HCT116 (cell line): ENCODE data around the gene LAMTOR3. TPM values are rescaled to one million over a fixed set of nuclear protein-coding genes. Genes with fewer than 3 reads are reported as not detected.

Experiments used
- ATAC-seq: fragments of 200-7000 bp; cut with Tn5 transposase; 2 replicates; pipeline ENCODE4 v1.9.1; 2020; ENCODE audit warnings: mild to moderate bottlenecking, moderate library complexity
- BruUV-seq: library from RNA; stranded (reverse); fragments of 400-500 nt; replicated peaks from 2 replicates; lab custom pipeline; 2021; lab: Mats Ljungman, UMichigan
- CTCF ChIA-PET: fragments of 300-600 bp; sonication (Branson Sonifier 250); formaldehyde crosslinking; loops from one replicate; lab custom pipeline; 2021; ENCODE audit warnings: antibody characterized with exemption; lab: Charles Lee
- POLR2A ChIA-PET: fragments of 300-600, 350-600 bp; sonication (Branson Sonifier 250); formaldehyde crosslinking; loops from one replicate; lab custom pipeline; 2021; ENCODE audit warnings: antibody characterized with exemption; lab: Charles Lee
- RAD21 ChIA-PET, 2 experiments: fragments of 300-600 bp; sonication (Branson Sonifier 250); formaldehyde crosslinking; loops; one replicate each; lab custom pipeline; 2023; ENCODE audit warnings: low total read pairs in 2 of 2; ENCODE audit not compliant: uncharacterized antibody in 2 of 2, unreplicated experiment in 2 of 2, low non-redundant PET in 1 of 2; lab: Charles Lee
- DNase-seq: peaks from one replicate; pipeline ENCODE4 v3.0.0-alpha.2; 2010; ENCODE audit warnings: low read depth, low spot score
- H2AFZ ChIP-seq: fragments of 200-600 bp; shearing (Covaris generic), sonication (generic); 2 replicates; pipeline ENCODE4 v1.6.1; 2017; ENCODE audit warnings: low read depth, mixed run types, mixed read lengths, antibody characterized with exemption, low read length; ENCODE audit not compliant: poor library complexity, severe bottlenecking
- H3K27ac ChIP-seq: 2 replicates; pipeline ENCODE4 v1.5.1; 2012; ENCODE audit warnings: low read depth, low read length
- H3K27me3 ChIP-seq: fragments of 200-600 bp; sonication (generic); 2 replicates; pipeline ENCODE4 v1.6.1; 2016; ENCODE audit warnings: mixed run types, low read length, mixed read lengths; ENCODE audit not compliant: insufficient read depth
- H3K36me3 ChIP-seq, 2 experiments: fragments of 200-500 bp in 1 of 2; fragments of 200-600 bp in 1 of 2; sonication (Bioruptor generic) in 1 of 2; sonication (generic) in 1 of 2; 2 replicates each; pipeline versions ENCODE4 v1.5.1 to v1.6.1; 2014 to 2016; ENCODE audit warnings: low read length in 2 of 2, inconsistent platforms in 1 of 2, mixed read lengths in 1 of 2, mixed run types in 1 of 2; ENCODE audit not compliant: insufficient read depth in 2 of 2, control insufficient read depth in 1 of 2
- H3K4me1 ChIP-seq, 2 experiments: fragments of 200-600 bp in 1 of 2; sonication (generic) in 1 of 2; 2 replicates each; pipeline versions ENCODE4 v1.5.1 to v1.6.1; 2012 to 2017; ENCODE audit warnings: low read length in 2 of 2, inconsistent platforms in 1 of 2, mild to moderate bottlenecking in 1 of 2, mixed read lengths in 1 of 2, mixed run types in 1 of 2, moderate library complexity in 1 of 2; ENCODE audit not compliant: insufficient read depth in 2 of 2, control insufficient read depth in 1 of 2
- H3K4me2 ChIP-seq: fragments of 200-600 bp; sonication (generic); 2 replicates; pipeline ENCODE4 v1.6.1; 2017; ENCODE audit warnings: mixed run types, low read length, mixed read lengths
- H3K4me3 ChIP-seq, 2 experiments: fragments of 200-600 bp in 1 of 2; sonication (generic) in 1 of 2; replicated peaks in 1 of 2; 2 replicates each; pipeline ENCODE4 v1.5.1; 2011 to 2016; ENCODE audit warnings: low read length in 2 of 2, control low read depth in 1 of 2, low read depth in 1 of 2, mild to moderate bottlenecking in 1 of 2, mixed read lengths in 1 of 2, mixed run types in 1 of 2
- H3K79me2 ChIP-seq: fragments of 200-600 bp; sonication (generic); 2 replicates; pipeline ENCODE4 v1.6.1; 2017; ENCODE audit warnings: mild to moderate bottlenecking, mixed run types, low read length, moderate library complexity, mixed read lengths; ENCODE audit not compliant: insufficient read depth
- H3K9ac ChIP-seq: fragments of 200-600 bp; sonication (generic); 2 replicates; pipeline ENCODE4 v1.6.1; 2016; ENCODE audit warnings: low read length, mixed read lengths
- H3K9me2 ChIP-seq: fragments of 200-600 bp; sonication (generic), shearing (Covaris generic); 2 replicates; pipeline ENCODE4 v1.6.1; 2017; ENCODE audit warnings: mixed run types, mild to moderate bottlenecking, moderate library complexity; ENCODE audit not compliant: insufficient read depth
- H3K9me3 ChIP-seq, 2 experiments: fragments of 200-500 bp in 1 of 2; fragments of 200-600 bp in 1 of 2; sonication (Bioruptor generic) in 1 of 2; sonication (generic) in 1 of 2; 2 replicates each; pipeline ENCODE4 v1.6.1; 2014 to 2017; ENCODE audit warnings: low read length in 2 of 2, mixed read lengths in 2 of 2, inconsistent platforms in 1 of 2, low read depth in 1 of 2, mild to moderate bottlenecking in 1 of 2, mixed run types in 1 of 2, moderate library complexity in 1 of 2; ENCODE audit not compliant: control insufficient read depth in 1 of 2, insufficient read depth in 1 of 2
- H4K20me1 ChIP-seq: fragments of 200-600 bp; sonication (generic), shearing (Covaris generic); 2 replicates; pipeline ENCODE4 v1.6.1; 2017; ENCODE audit warnings: mixed run types, mild to moderate bottlenecking, moderate library complexity; ENCODE audit not compliant: insufficient read depth
- CBX3 ChIP-seq: IDR thresholded peaks from 2 replicates; pipeline ENCODE4 v1.6.1; 2012; ENCODE audit warnings: low read depth
- CEBPB ChIP-seq: IDR thresholded peaks from 2 replicates; pipeline ENCODE4 v1.6.1; 2012; ENCODE audit warnings: low read depth
- CTCF ChIP-seq, 3 experiments: fragments of 200-600 bp in 1 of 3; sonication (generic) in 1 of 3; IDR thresholded peaks in 2 of 3; conservative IDR thresholded peaks in 1 of 3; 2 replicates each; pipeline ENCODE4 v1.5.1; 2012 to 2017; ENCODE audit warnings: low read depth in 2 of 3, low read length in 2 of 3, antibody characterized with exemption in 1 of 3, borderline replicate concordance in 1 of 3, control low read depth in 1 of 3, mild to moderate bottlenecking in 1 of 3, mixed read lengths in 1 of 3, mixed run types in 1 of 3, moderate library complexity in 1 of 3; ENCODE audit not compliant: insufficient read depth in 1 of 3
- EZH2phosphoT487 ChIP-seq: fragments of 200-600 bp; IDR thresholded peaks from 2 replicates; pipeline ENCODE4 v1.6.1; 2018; ENCODE audit warnings: antibody characterized with exemption, borderline replicate concordance
- MAX ChIP-seq: IDR thresholded peaks from 2 replicates; pipeline ENCODE4 v1.6.1; 2012
- POLR2A ChIP-seq: IDR thresholded peaks from 2 replicates; pipeline ENCODE4 v1.7.0; 2011; ENCODE audit warnings: borderline replicate concordance; ENCODE audit not compliant: insufficient read depth, insufficient read length; ENCODE audit errors: extremely low read depth
- SRF ChIP-seq: IDR thresholded peaks from 2 replicates; pipeline ENCODE4 v1.6.1; 2012; ENCODE audit warnings: low read depth
- YY1 ChIP-seq: IDR thresholded peaks from 2 replicates; pipeline ENCODE4 v1.6.1; 2011; ENCODE audit warnings: low read length, low read depth, moderate library complexity, mild to moderate bottlenecking; ENCODE audit not compliant: insufficient replicate concordance; ENCODE audit errors: extremely low read depth
- ZBTB33 ChIP-seq: IDR thresholded peaks from 2 replicates; pipeline ENCODE4 v1.6.1; 2011; ENCODE audit warnings: mild to moderate bottlenecking, low read length, moderate library complexity; ENCODE audit not compliant: insufficient replicate concordance; ENCODE audit errors: extremely low read depth
- ZNF274 ChIP-seq: fragments of 200-500 bp; sonication (Bioruptor generic); IDR thresholded peaks from 2 replicates; pipeline ENCODE4 v1.6.1; 2014; ENCODE audit warnings: mild to moderate bottlenecking, low read depth, low read length, inconsistent platforms
- intact Hi-C: fragments of 100-400 bp; cut with micrococcal nuclease; formaldehyde crosslinking; loops from 2 replicates; pipeline ENCODE4 v1.10.0; 2022
- total RNA-seq: library from RNA; stranded (reverse); gene quantifications from one replicate; pipeline ENCODE4 v1.2.1, GENCODE V29; 2021; ENCODE audit not compliant: unreplicated experiment

The LAMTOR3 gene
- total RNA-seq, 1 experiment from 2014 or later, result 21.0 TPM

GRCh38 chr4:99853190-99853589, 41.0 kb downstream of the LAMTOR3 start:
- BruUV-seq, result no TSS peak

More at GRCh38 chr4:99853190-99853589, 41.0 kb downstream of the LAMTOR3 start:
- TF ChIP-seq YY1, result no peak
- no peak for TF ChIP-seq MAX
- no peak for TF ChIP-seq ZNF274
- no peak for TF ChIP-seq ZBTB33
- no peak for TF ChIP-seq SRF
- TF ChIP-seq CEBPB, result no peak
- no peak for TF ChIP-seq CBX3
- no peak for TF ChIP-seq EZH2phosphoT487
- no peak for TF ChIP-seq CTCF (IDR thresholded peaks at IDR 0.05 in 2 of 3, conservative IDR thresholded peaks at IDR 0.05 in 1 of 3; ENCODE audit: borderline replicate concordance in 1 of 3, insufficient read depth in 1 of 3, low read depth in 2 of 3, low read length in 2 of 3)
- TF ChIP-seq POLR2A, result no peak
- Histone ChIP-seq H2AFZ (no peak overlapping the region), H3K27ac (no peak overlapping the region), H3K36me3 (no peaks in the 10 kb centered on the region), H3K27me3 (no peaks in the 10 kb centered on the region), H3K4me2 (no peak overlapping the region), H3K4me3 (no peak overlapping the region), H3K9ac (no peak overlapping the region), H4K20me1 (no peaks in the 10 kb centered on the region), H3K4me1 (peaks cover 0 to 6% of the 10 kb centered on the region in 2 experiments; a peak in 1 of 4 replicates), H3K9me2 (no peaks in the 10 kb centered on the region), H3K9me3 (no peaks in the 10 kb centered on the region), H3K79me2 (no peaks in the 10 kb centered on the region)
- ChIA-PET CTCF (no interaction called here), RAD21 (no interaction called here), POLR2A (no interaction called here)
- DNase-seq, result no peak
- ATAC-seq, result no peak
- intact Hi-C loops, result no loop called here
